Measurements from ENCODE around the gene APBA2.
"Not testable (repeated sequence)": the region's sequence is repeated elsewhere in the genome, so short reads cannot be mapped to it uniquely, and the experiment has no call there.

Gene APBA2

GRCh38 chr15:29159771-29160455 is 274.1 kb downstream of the APBA2 start:
- no peak for FAIRE-seq
- no peak for DNase-seq (ENCODE audit: extremely low spot score, insufficient read length, low read depth)

GRCh38 chr15:29162411-29162810 is 276.6 kb downstream of the APBA2 start:
- DNase-seq (ENCODE audit: extremely low spot score, insufficient read length, low read depth), result no peak
- no peak for FAIRE-seq

DNA sequence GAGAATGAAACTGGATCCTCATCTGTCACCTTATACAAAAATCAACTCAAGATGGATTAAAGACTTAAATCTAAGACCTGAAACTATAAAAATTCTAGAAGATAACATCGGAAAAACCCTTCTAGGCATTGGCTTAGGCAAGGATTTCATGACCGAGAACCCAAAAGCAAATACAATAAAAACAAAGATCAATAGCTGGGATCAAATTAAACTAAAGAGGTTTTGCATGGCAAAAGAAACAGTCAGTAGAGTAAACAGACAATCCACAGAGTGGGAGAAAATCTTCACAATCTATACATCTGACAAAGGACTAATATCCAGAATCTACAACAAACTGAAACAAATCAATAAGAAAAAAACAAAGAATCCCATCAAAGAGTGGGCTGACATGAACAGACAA is 281.3 kb downstream of the APBA2 start:
- FAIRE-seq; DNase-seq (ENCODE audit: extremely low spot score, insufficient read length, low read depth): not testable (repeated sequence)

Measured in GM18507 (cell line).